Activated T-cell treated with anti-CD3 and anti-CD28 coated beads, Interleukin-2, amount 50 U/mL, for 48 hours (primary cell): Measurements from ENCODE around the gene PLAGL2.
"Not testable (repeated sequence)": the region's sequence is repeated elsewhere in the genome, so short reads cannot be mapped to it uniquely, and the experiment has no call there.

Experiments used
- DNase-seq, 2 experiments: peaks; one replicate each; pipeline ENCODE4 v3.0.0-alpha.2; 2020

The PLAGL2 gene

GRCh38 chr20:32207626-32208498 is at the start of gene PLAGL2, which contains the start of gene POFUT1:
PLAGL2 (minus strand) TSS chr20:32207743; CDS start chr20:32202178, 5,565 bp downstream.
POFUT1 (plus strand) TSS chr20:32207880; CDS start chr20:32207942, 62 bp downstream.
- DNase-seq, result peak; percentile 93 to 96

DNA sequence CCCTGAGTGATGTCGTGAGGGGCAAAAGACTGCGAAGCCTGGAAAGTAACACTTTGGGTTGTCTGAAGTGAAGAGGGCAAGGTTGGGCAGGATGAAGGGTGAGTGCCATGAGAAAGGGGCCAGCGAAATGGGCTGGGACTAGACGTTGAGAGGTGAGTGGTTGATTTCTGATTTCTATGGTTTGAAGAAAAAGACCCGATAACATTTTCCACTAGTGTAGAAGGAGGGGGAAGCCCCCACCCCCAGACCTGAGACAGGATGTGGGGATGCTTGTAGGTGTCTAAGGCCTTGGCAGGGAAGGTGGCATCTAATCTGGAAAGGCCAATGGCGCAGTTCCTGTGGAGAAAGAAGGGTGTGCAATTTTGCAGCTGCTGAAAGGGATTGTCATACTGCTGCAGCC is 44.6 kb upstream of the PLAGL2 start:
- peak; percentile 92 for DNase-seq

GRCh38 chr20:32251470-32251869 is 43.9 kb upstream of the PLAGL2 start:
- DNase-seq, result peak; percentile 55 to 57

- DNase-seq, result peak; percentile 49 to 56
Observed at GRCh38 chr20:32249030-32249738, 41.6 kb upstream of the PLAGL2 start.

DNA sequence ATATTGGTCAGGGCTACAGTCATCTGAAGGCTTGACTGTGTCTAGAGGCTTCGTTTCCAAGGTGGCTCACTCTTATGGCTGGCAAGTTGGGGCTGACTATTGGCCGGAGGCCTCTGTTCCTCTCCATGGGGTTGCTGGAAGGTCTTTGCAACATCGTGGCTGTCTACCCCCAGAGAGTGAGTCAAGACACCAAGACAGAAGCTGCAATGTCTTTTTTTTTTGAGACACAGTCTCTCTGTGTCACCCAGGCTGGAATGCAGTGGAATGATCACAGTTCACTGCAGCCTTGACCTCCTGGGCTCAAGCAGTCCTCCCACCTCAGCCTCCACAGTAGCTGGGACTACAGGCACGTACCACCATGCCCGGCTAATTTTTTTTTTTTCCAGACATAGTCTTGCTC is 40.5 kb upstream of the PLAGL2 start:
- no peak for DNase-seq

- not testable (repeated sequence) for DNase-seq
Observed at GRCh38 chr20:32246208-32246607, 38.7 kb upstream of the PLAGL2 start.

- DNase-seq, result no peak
Observed at GRCh38 chr20:32244959-32245358, 37.4 kb upstream of the PLAGL2 start.

DNA sequence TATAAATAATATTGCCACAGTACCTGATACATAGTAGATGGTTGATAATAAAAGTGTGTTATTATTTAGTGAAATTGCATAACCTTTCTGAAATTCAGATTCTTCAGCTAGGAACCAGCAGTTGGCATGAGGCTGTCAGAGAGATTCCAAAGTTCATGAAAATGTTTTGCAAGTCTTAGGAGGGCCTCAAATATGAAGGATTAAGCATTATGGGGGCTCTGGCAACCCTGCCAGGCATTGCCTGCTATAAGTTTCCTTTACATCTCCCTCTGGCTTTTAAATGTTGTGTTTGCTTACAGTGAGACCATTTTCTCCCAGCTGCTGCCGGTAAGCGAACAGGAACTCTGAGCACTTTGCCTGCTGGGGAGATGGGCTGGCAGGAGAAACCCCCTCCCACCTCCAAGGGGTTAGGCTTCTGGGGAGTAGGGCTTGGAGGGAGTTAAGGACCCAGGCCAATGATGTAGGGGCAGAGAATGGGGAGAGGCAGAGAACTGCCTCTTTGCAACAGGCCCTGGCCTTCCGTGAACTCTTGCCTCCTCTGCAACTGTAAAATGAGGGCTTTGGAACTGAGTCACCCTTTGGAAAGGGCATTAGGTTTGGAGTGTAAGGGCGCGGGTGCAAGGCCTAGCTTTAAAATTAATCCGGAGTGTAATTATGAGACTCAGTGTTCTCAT is 36.7 kb upstream of the PLAGL2 start:
- no peak for DNase-seq

GRCh38 chr20:32241807-32242206 is 34.3 kb upstream of the PLAGL2 start:
- no peak for DNase-seq

DNA sequence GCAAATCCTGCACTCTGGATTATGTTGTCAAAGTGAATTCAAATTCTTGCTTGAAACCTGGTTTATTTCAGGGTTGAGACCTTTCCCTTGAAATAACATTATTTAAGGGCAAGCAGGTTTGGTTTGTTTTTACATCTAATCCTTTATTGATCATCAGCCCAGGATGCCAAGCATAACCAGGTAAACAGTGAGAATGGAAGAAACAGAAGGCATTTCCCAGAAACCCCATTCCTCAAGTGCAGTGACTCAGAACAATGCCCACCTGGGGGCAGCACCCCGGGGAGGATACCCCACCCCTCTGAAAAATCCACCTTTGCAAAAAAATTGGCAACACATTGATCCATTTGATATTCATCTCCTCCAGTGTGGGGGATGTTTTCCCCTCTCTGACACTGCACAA is 32.7 kb upstream of the PLAGL2 start:
- no peak for DNase-seq

- no peak for DNase-seq
Observed at GRCh38 chr20:32238483-32239425, 31.2 kb upstream of the PLAGL2 start.

DNA sequence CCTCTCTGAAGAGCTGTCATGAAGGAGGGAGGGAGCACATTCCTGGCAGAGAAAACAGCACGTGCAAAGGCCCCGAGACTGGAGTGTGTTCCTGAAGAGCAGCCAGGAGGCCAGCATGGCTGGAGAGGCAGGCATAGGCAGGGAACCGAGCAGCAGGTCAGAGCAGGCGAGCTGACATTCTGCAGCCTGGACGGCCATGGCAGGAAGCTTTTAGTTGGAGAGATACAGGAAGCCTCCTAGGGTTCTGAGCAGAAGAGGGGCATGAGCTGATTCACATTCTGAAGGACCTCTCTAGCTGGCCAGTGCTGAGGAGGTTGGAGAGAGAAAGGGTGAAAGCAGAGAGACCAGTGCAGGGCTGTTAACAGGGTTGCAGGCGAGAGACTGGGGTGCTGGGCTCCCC is 29.9 kb upstream of the PLAGL2 start:
- no peak for DNase-seq

DNA sequence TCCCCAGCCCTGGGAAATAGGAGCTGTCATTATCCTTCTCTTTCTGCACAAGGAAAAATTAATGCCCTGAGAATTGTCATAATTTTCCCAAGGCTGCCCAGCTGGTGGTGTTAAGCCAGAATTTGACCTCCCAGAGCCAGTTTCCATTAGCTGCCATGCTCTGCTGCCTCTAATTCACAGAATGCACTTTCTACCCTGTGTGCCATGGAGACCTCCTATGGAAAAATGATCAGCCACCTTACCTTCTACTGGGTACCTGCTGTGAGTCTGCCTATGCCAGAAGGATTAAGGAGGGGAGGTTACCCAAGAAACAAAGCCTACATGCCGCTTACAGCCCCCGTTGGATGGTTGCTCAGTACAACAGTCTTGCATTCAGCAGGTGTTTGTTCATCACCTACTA is 29.3 kb upstream of the PLAGL2 start:
- DNase-seq, result no peak

- no peak for DNase-seq
Observed at GRCh38 chr20:32236048-32236533, 28.5 kb upstream of the PLAGL2 start.

- DNase-seq, result no peak
Observed at GRCh38 chr20:32235331-32236047, 27.9 kb upstream of the PLAGL2 start.

GRCh38 chr20:32234135-32234808 is 26.7 kb upstream of the PLAGL2 start:
- no peak for DNase-seq

- DNase-seq, result no peak
Observed at GRCh38 chr20:32233286-32233685, 25.7 kb upstream of the PLAGL2 start.

- DNase-seq, result no peak
Observed at GRCh38 chr20:32232326-32232886, 24.9 kb upstream of the PLAGL2 start.

GRCh38 chr20:32231847-32232246 is 24.3 kb upstream of the PLAGL2 start:
- DNase-seq, result peak; percentile 54 to 64

GRCh38 chr20:32231245-32231644 is 23.7 kb upstream of the PLAGL2 start:
- DNase-seq, result no peak
